ENCODE data around the gene GNG5.
"Not testable (repeated sequence)": the region's sequence is repeated elsewhere in the genome, so short reads cannot be mapped to it uniquely, and the experiment has no call there.

GNG5 gene

DNA sequence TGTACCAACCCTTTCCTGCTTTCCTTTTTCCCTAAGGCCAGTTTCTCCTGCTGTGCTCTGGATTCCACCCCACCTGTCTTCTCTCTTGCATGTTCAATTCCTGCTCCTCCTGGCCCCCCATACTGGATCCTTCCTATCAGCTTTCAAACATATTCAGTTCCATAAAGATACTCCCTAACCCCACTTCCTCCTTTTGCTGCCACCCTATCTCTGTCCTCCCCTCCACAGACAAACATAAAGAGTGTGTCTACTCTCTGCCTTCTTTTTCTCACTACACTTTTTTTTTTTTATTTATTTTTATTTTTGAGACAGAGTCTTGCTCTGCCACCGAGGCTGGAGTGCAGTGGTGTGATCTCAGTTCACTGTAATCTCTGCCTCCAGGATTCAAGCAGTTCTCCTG lies 44.3 kb downstream of the GNG5 start:
- no peak overlapping the region for H3K27ac ChIP-seq

DNA sequence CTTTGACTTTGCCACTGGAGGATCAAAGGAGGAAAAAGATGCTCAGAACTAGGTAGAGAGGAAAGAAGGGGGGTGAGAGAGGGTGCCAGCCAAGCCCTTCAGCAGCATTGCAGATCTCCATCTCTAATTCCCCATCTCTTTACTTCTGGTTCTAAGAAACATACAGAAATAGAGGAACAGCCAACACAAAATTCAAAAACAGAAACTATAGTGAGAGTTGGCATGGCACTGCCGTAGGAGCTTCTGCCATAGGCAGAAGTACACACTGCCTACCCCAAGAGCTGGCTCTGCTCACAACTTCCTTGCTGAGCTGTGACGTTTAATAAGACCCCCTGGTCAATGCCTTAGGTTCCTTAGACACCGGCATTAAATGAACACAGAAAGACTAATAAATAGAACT lies 53.9 kb downstream of the GNG5 start:
- TF ChIP-seq, protein P1, sequence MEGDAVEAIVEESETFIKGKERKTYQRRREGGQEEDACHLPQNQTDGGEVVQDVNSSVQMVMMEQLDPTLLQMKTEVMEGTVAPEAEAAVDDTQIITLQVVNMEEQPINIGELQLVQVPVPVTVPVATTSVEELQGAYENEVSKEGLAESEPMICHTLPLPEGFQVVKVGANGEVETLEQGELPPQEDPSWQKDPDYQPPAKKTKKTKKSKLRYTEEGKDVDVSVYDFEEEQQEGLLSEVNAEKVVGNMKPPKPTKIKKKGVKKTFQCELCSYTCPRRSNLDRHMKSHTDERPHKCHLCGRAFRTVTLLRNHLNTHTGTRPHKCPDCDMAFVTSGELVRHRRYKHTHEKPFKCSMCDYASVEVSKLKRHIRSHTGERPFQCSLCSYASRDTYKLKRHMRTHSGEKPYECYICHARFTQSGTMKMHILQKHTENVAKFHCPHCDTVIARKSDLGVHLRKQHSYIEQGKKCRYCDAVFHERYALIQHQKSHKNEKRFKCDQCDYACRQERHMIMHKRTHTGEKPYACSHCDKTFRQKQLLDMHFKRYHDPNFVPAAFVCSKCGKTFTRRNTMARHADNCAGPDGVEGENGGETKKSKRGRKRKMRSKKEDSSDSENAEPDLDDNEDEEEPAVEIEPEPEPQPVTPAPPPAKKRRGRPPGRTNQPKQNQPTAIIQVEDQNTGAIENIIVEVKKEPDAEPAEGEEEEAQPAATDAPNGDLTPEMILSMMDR (conservative IDR thresholded peaks at IDR 0.05), result no peak
- no peak overlapping the region for H3K27ac ChIP-seq

More for the DNA sequence above, 44.3 kb downstream of the GNG5 start:
- TF ChIP-seq, protein P1 (conservative IDR thresholded peaks at IDR 0.05), result no peak

DNA sequence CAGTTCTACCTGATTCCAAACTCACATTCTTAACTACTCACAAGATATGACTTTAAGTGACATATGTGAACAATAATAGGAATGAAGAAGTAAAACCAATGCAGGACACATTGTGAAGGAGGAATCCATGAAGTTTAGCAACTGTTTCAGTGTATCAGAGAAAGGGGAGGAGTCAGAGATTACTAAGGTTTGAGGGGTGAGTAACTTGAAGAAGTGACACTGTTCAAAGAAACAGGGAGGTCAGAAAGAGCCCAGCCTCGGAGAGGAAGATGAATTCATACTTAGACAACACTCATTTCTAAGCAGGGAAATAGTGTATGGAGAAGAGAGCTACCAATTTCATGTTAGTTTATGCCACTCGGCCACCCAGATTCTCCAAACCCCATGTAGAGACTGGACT lies 55.5 kb downstream of the GNG5 start:
- H3K27ac ChIP-seq, result no peak overlapping the region
- TF ChIP-seq, protein P1 (conservative IDR thresholded peaks at IDR 0.05), result no peak

DNA sequence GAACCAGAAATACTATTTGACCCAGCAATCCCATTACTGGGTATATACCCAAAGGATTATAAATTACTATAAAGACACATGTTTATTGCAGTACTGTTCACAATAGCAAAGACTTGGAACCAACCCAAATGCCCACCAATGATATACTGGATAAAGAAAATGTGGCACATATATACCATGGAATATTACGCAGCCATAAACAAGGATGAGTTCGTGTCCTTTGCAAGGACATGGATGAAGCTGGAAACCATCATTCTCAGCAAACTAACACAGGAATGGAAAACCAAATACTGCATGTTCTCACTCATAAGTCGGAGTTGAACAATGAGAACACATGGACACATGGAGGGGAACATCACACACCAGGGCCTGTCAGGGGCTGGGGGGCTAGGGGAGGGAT lies 57.7 kb downstream of the GNG5 start:
- H3K27ac ChIP-seq, result not testable (repeated sequence)

All from VCaP (cell line).